ENCODE results near the gene AQP12B.

GRCh38 chr2:240707043-240707756 lies 24.5 kb upstream of the AQP12B start:
- no peak for TF ChIP-seq POLR2A (IDR thresholded peaks at IDR 0.05; ENCODE audit: extremely low read depth, insufficient read length)
- TF ChIP-seq CTCF (IDR thresholded peaks at IDR 0.05; ENCODE audit: low read depth, low read length), result no peak
- TF ChIP-seq MYC (IDR thresholded peaks at IDR 0.05; ENCODE audit: low read depth, low read length), result no peak
- no peak for TF ChIP-seq MAX (IDR thresholded peaks at IDR 0.05; ENCODE audit: low read depth, low read length)

All from NB4 (cell line).